ENCODE data around the gene ANKMY1.

ANKMY1 gene, protein sequence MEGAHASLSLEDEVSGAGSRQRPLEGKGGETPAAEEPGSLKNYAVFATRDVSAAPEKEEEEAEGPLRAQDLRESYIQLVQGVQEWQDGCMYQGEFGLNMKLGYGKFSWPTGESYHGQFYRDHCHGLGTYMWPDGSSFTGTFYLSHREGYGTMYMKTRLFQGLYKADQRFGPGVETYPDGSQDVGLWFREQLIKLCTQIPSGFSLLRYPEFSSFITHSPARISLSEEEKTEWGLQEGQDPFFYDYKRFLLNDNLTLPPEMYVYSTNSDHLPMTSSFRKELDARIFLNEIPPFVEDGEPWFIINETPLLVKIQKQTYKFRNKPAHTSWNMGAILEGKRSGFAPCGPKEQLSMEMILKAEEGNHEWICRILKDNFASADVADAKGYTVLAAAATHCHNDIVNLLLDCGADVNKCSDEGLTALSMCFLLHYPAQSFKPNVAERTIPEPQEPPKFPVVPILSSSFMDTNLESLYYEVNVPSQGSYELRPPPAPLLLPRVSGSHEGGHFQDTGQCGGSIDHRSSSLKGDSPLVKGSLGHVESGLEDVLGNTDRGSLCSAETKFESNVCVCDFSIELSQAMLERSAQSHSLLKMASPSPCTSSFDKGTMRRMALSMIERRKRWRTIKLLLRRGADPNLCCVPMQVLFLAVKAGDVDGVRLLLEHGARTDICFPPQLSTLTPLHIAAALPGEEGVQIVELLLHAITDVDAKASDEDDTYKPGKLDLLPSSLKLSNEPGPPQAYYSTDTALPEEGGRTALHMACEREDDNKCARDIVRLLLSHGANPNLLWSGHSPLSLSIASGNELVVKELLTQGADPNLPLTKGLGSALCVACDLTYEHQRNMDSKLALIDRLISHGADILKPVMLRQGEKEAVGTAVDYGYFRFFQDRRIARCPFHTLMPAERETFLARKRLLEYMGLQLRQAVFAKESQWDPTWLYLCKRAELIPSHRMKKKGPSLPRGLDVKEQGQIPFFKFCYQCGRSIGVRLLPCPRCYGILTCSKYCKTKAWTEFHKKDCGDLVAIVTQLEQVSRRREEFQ

GRCh38 chr2:240557808-240558207 lies at the start of gene ANKMY1:
TSS of gene ANKMY1 (minus strand) at chr2:240557988. CDS start at chr2:240557335, 653 bp downstream.
- DNase-seq (ENCODE audit: low spot score) = peak; percentile 57

- no peak for DNase-seq (ENCODE audit: low spot score)
Measured at GRCh38 chr2:240605867-240606743, 48.3 kb upstream of the ANKMY1 start.

- DNase-seq (ENCODE audit: low spot score) = no peak
Measured at GRCh38 chr2:240604939-240605716, 47.3 kb upstream of the ANKMY1 start.

- peak; percentile 82 for DNase-seq (ENCODE audit: low spot score)
Measured at GRCh38 chr2:240604291-240604938, 46.6 kb upstream of the ANKMY1 start.

- DNase-seq (ENCODE audit: low spot score) = no peak
Measured at GRCh38 chr2:240603846-240604245, 46.1 kb upstream of the ANKMY1 start.

GRCh38 chr2:240603081-240603835 lies 45.5 kb upstream of the ANKMY1 start:
- DNase-seq (ENCODE audit: low spot score) = no peak

DNA sequence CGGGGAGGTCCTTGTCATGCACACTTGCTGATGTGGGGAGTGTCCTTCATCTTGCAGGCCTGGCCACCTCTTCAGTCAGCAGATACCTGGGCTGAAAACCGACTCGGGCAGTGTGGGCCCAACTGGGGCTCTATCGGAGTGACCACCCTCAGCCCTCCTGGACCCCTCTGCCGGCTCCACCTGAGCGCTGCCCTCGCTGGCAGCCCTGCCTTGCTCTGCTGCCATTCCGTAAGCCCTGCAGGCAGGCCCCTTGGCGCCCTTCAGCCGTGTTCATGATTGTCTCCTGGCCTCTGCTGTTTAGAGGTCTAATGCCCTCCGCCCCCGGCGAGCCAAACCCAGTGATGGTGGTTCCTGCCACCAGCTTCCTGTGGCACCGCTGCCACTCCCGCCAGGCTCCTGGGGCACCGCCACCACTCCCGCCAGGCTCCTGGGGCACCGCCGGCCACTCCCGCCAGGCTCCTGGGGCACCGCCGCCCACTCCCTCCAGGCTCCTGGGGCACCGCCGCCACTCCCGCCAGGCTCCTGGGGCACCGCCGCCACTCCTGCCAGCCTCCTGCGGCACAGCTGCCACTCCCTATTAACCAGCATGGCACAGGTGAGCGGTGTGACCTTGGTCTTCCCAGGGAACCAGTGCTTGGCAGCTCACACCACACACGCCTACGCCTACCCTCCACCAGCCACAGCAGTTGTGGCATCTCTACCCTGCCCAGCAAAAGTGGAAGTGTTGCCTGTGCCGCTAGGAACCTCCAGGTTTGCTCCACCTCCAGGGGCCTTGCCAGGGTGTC lies 44.7 kb upstream of the ANKMY1 start:
- DNase-seq (ENCODE audit: low spot score) = no peak

DNA sequence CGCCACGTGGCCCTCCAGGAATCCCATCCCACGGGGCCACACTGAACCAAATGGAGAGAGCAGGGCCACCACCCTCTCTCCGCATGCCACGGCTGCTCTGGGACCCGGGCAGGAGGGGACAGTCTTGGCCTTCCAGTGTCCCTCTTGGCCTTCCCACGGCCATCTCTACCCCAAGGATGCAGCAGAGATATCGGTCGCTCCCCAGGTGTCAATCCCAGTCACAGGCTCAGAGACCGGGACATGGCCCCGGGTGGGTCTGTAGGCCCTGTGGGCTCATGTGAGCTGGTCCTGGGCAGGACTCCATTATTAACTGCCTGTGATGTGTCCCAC lies 44.0 kb upstream of the ANKMY1 start:
- no peak for DNase-seq (ENCODE audit: low spot score)

GRCh38 chr2:240601061-240601830 lies 43.5 kb upstream of the ANKMY1 start:
- DNase-seq (ENCODE audit: low spot score) = no peak

- DNase-seq (ENCODE audit: low spot score) = no peak
Measured at GRCh38 chr2:240600451-240600961, 42.7 kb upstream of the ANKMY1 start.

GRCh38 chr2:240599141-240599583 lies 41.4 kb upstream of the ANKMY1 start:
- no peak for DNase-seq (ENCODE audit: low spot score)

- no peak for DNase-seq (ENCODE audit: low spot score)
Measured at GRCh38 chr2:240598311-240598911, 40.6 kb upstream of the ANKMY1 start.

- DNase-seq (ENCODE audit: low spot score) = no peak
Measured at GRCh38 chr2:240597419-240598181, 39.8 kb upstream of the ANKMY1 start.

DNA sequence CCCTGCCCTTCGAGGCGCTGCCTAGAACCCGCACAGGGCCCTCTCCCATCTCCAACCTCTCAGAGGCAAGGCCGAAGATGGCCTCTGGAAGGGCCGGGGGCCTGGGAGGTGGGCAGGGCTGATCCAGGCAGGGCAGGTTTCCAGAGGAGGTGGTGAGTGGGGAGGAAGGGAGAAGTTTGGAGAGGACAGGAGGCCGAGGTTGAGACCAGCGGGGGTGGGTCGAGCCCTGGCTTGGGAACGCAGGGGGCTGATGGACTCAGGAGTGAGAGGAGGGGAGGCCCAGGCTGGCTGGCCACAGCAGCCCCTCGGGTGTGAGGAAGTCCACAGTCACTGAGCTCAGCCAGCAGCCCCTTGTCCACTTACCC lies 39.2 kb upstream of the ANKMY1 start:
- DNase-seq (ENCODE audit: low spot score) = no peak

- no peak for DNase-seq (ENCODE audit: low spot score)
Measured at GRCh38 chr2:240596491-240596931, 38.7 kb upstream of the ANKMY1 start.

DNA sequence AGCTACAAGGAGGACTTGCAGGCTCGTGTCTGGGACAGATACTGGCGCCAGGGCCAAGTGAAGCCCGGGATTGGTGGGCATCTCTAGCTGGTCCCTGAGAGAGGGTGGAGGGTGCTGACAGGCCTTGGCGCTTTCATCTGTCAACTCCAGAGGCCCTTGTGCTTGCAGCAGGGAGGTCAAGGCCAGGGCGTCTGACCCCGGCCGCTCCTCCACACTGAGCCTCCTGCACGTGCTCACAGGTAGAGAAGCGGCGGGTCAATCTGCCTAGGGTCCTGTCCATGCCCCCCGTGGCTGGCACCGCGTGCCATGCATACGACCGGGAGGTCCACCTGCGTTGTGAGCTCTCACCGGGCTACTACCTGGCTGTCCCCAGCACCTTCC lies 38.3 kb upstream of the ANKMY1 start:
- DNase-seq (ENCODE audit: low spot score) = no peak
